GOT3 (cell line): ENCODE results near the gene SH3GL2.

Source experiments
- DNase-seq: peaks from one replicate; lab custom pipeline; 2025; ENCODE audit warnings: mixed read lengths; lab: John Stamatoyannopoulos, UW

SH3GL2 gene

GRCh38 chr9:17810728-17811571 is 232.1 kb downstream of the SH3GL2 start:
- no peak for DNase-seq

GRCh38 chr9:17813798-17814197 is 234.9 kb downstream of the SH3GL2 start:
- no peak for DNase-seq

GRCh38 chr9:17816431-17817027 is 237.7 kb downstream of the SH3GL2 start:
- no peak for DNase-seq

GRCh38 chr9:17824191-17824590 is 245.3 kb downstream of the SH3GL2 start:
- no peak for DNase-seq

GRCh38 chr9:17824616-17825264 is 245.9 kb downstream of the SH3GL2 start:
- no peak for DNase-seq

- no peak for DNase-seq
Measured at GRCh38 chr9:17825265-17825659, 246.4 kb downstream of the SH3GL2 start.

GRCh38 chr9:17829064-17829463 is 250.2 kb downstream of the SH3GL2 start:
- no peak for DNase-seq

- no peak for DNase-seq
Measured at GRCh38 chr9:17829812-17830385, 251.0 kb downstream of the SH3GL2 start.

GRCh38 chr9:17832812-17833211 is 253.9 kb downstream of the SH3GL2 start:
- DNase-seq, result no peak

GRCh38 chr9:17833846-17834245 is 255.0 kb downstream of the SH3GL2 start:
- no peak for DNase-seq

- DNase-seq, result no peak
Measured at GRCh38 chr9:17837965-17838364, 259.1 kb downstream of the SH3GL2 start.

GRCh38 chr9:17839776-17840175 is 260.9 kb downstream of the SH3GL2 start:
- no peak for DNase-seq

- no peak for DNase-seq
Measured at GRCh38 chr9:17843236-17843635, 264.4 kb downstream of the SH3GL2 start.
